ENCODE measurements around the gene BTBD9. TPM values are rescaled to one million over a fixed set of nuclear protein-coding genes. Genes with fewer than 3 reads are reported as not detected.
A peak's percentile ranks its signal among the peaks of the same experiment; 100 is the strongest.

Gene BTBD9
- total and polyA plus RNA-seq, 11 donors = 6.3 to 23.3 (median 19.4) TPM

- no peak overlapping the region for H3K27ac ChIP-seq
- no peak overlapping the region for H3K4me3 ChIP-seq
- no peaks in the 10 kb centered on the region for H3K9me3 ChIP-seq
- no peaks in the 10 kb centered on the region for H3K27me3 ChIP-seq
- 83 to 90% (median 86%) methylated on average over 11 of the region's 11 CpGs for WGBS, 4 donors
- peaks cover 0 to 28% (median 17%) of the 10 kb centered on the region in 12 donors for H3K4me1 ChIP-seq
- intact Hi-C loops (cut with DNase I) = no loop called here
- TF ChIP-seq CTCF (IDR thresholded peaks at IDR 0.05) (no peak), POLR2A (IDR thresholded peaks at IDR 0.05) (no peak)
- no peak for DNase-seq
- ATAC-seq = no peak
- H3K36me3 ChIP-seq = no peaks in the 10 kb centered on the region
Observed at GRCh38 chr6:38215225-38215624, 424.5 kb downstream of the BTBD9 start.

GRCh38 chr6:38214159-38214558 lies 425.6 kb downstream of the BTBD9 start:
- DNase-seq = no peak
- TF ChIP-seq CTCF (IDR thresholded peaks at IDR 0.05) = no peak
- TF ChIP-seq POLR2A (IDR thresholded peaks at IDR 0.05) = no peak
- H3K27ac ChIP-seq = peak overlapping the region in 2 of 12 donors; percentile 18 to 63
- no peak overlapping the region for H3K4me3 ChIP-seq
- H3K9me3 ChIP-seq = no peaks in the 10 kb centered on the region
- peaks cover 0 to 33% (median 17%) of the 10 kb centered on the region in 12 donors for H3K4me1 ChIP-seq
- no peaks in the 10 kb centered on the region for H3K36me3 ChIP-seq
- intact Hi-C loops (cut with DNase I) = no loop called here
- 70 to 91% (median 87%) methylated on average over 2 of the region's 2 CpGs for WGBS, 4 donors
- H3K27me3 ChIP-seq = no peaks in the 10 kb centered on the region
- no peak for ATAC-seq

- peaks cover 0 to 34% (median 17%) of the 10 kb centered on the region in 12 donors for H3K4me1 ChIP-seq
- intact Hi-C loops (cut with DNase I) = no loop called here
- H3K9me3 ChIP-seq = no peaks in the 10 kb centered on the region
- peak in 3 of 4 donors; percentile 47 to 79 (median 72) for ATAC-seq
- DNase-seq = no peak
- H3K4me3 ChIP-seq = no peak overlapping the region
- H3K36me3 ChIP-seq = no peaks in the 10 kb centered on the region
- no peak for TF ChIP-seq POLR2A (IDR thresholded peaks at IDR 0.05)
- TF ChIP-seq CTCF (IDR thresholded peaks at IDR 0.05) = no peak
- H3K27ac ChIP-seq = peak overlapping the region in 11 of 12 donors; percentile 10 to 80 (median 40)
- H3K27me3 ChIP-seq = no peaks in the 10 kb centered on the region
- WGBS, 4 donors = 46 to 63% (median 54%) methylated on average over 2 of the region's 2 CpGs
Observed at GRCh38 chr6:38213251-38213658, 426.5 kb downstream of the BTBD9 start.

- Histone ChIP-seq H3K36me3 (no peaks in the 10 kb centered on the region), H3K27ac (peak overlapping the region in 9 of 12 donors; percentile 10 to 80 (median 50)), H3K27me3 (no peaks in the 10 kb centered on the region), H3K4me3 (no peak overlapping the region), H3K9me3 (no peaks in the 10 kb centered on the region), H3K4me1 (peaks cover 0 to 34% (median 17%) of the 10 kb centered on the region in 12 donors)
- 56 to 71% (median 65%) methylated on average over 5 of the region's 5 CpGs for WGBS, 4 donors
- no peak for TF ChIP-seq POLR2A (IDR thresholded peaks at IDR 0.05)
- TF ChIP-seq CTCF (IDR thresholded peaks at IDR 0.05) = no peak
- ATAC-seq = peak in 2 of 4 donors; percentile 14 to 67
- intact Hi-C loops (cut with DNase I) = no loop called here
- DNase-seq = peak in 2 of 5 donors; percentile 13 to 38
Observed at GRCh38 chr6:38212579-38212978, 427.1 kb downstream of the BTBD9 start.
